GM18507 (cell line): Measurements from ENCODE around the gene EIF4E1B.

Experiments used
- DNase-seq: peaks from one replicate; pipeline ENCODE4 v3.0.0; 2011; ENCODE audit warnings: low read depth; ENCODE audit not compliant: insufficient read length; ENCODE audit errors: extremely low spot score
- FAIRE-seq: peaks from 2 replicates; lab custom pipeline; 2011; peaks lifted over from hg19 to GRCh38; lab: Jason Lieb, UNC

Gene EIF4E1B

DNA sequence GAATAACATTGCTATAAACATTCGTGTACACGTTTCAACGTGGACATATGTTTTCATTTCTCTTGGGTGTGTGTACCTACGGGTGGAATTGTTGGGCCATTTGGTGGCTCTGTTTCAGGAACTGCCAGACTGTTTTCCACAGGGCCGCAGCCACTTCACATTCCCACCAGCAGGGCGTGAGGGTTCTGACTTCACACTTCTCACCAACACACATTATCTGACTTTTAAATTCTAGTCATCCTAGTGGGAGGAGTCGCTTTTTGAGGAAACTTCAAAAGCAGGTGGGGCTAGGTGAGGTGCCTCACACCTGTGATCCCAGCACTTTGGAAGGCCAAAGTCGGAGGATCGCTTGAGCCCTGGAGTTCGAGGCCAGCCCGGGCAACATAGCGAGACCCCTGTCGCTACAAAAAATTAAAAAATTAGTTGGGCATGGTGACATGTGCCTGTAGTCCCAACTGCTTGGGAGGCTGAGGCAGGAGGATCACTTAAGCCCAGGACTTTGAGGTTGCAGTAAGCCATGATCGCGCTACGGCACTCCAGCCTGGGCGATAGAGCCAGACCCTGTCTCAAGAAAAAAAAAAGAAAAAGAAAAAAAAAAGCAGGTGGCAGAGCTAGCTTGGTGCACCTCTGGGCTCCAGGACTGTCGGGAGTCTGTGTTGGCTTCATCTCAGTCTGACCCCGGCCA, 45.3 kb downstream of the EIF4E1B start:
- DNase-seq: no peak
- peak; percentile 54 for FAIRE-seq

DNA sequence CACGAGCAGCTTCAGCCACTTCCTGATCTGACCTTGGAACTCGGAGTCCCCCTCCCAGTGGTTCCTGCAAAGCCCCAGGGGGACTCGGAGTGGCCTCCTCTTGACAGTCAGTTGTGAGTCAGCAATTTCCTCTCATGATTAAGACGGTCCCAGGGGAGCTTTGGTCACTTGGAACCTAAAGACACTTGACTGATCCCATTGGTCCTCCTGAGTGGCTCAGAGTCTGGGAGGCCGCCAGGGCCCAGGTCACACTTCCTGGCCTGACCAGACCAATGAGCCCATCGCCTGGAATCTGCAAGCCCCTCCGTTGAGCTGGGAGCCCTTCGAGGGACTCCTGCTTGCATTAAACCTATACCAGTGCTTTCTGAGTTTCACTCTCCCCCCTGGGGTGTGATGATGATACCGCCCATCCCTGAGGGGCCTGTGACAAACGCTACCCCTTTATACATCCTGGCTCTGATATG, 45.9 kb downstream of the EIF4E1B start:
- FAIRE-seq: peak; percentile 97
- peak; percentile 73 for DNase-seq

DNA sequence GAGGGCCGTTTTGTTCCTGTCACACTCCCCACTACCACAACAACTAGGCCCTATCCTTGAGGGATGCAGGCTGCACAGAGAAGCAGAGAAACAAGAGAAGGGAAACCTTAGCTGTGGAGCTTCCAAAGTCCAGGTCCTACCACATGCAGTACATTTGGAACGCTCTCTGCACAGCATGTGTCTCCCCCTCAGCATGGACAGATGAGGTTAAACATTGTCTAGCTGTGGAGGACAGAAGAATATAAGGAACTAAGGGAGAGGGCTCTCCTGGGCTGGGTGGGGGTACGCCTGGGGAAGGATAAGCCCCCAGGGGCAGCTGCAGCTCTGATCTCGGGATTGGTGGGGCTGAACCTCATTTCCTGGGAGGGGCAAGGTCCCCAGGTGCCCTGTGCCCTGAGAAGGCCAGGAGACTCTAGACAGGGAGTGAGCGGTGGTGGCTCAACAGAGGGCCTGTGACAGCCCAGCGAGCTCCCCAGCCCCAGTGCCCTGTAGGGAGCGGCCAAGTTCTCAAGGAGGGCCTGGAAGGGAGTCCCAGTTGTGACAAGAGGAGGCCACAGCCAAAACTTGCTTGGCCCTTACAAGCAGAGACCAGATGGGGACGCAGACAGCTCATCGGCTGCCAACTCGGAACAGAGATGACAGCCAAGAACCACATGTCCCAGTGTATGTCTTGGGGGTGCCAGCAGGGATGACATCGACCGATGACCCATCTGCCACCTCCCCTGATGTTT, 46.9 kb downstream of the EIF4E1B start:
- FAIRE-seq: no peak
- no peak for DNase-seq

GRCh38 chr5:176678584-176678983, 48.1 kb downstream of the EIF4E1B start:
- FAIRE-seq (no peak), DNase-seq (no peak)

GRCh38 chr5:176679365-176680225, 49.1 kb downstream of the EIF4E1B start:
- FAIRE-seq: no peak
- no peak for DNase-seq

DNA sequence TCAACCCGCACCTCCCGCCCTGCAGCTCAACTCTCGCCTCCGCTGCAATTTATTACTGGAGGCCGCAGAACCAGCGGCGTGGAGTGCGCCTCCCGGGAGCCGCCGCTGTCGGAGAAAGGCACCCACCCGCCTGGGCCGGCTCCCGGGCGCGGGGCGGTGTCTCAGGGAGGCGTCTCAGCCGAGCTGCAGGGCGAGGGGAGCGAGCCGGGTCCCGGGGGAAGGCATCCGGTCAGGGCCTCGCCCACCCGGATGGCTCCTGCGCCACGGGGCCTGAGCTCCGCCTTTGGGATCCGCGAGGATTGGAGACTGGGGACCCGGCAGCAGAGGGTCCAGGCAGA, 49.7 kb downstream of the EIF4E1B start:
- DNase-seq (no peak), FAIRE-seq (no peak)

- FAIRE-seq (no peak), DNase-seq (no peak)
Observed at GRCh38 chr5:176682016-176682531, 51.6 kb downstream of the EIF4E1B start.

DNA sequence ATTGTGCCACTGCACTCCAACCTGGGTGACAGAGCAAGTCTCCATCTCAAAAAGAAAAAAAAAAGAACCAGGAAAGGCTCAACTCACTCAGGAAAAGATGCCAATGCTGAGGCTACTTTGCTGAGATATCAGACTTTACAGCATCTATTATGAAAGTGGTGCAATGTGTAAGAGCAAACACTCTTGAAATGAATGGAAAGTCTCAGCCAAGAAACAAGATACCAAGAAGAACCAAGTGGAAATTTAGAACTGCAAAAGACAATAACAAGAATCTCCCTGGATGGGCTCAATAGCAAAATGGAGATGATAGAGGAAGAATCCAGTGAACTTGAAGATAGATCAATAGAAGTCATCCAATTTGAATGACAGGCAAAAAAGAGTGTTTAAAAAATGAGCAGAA, 54.5 kb downstream of the EIF4E1B start:
- DNase-seq: no peak
- FAIRE-seq: no peak

GRCh38 chr5:176687247-176687646, 56.8 kb downstream of the EIF4E1B start:
- FAIRE-seq: no peak
- DNase-seq: no peak

DNA sequence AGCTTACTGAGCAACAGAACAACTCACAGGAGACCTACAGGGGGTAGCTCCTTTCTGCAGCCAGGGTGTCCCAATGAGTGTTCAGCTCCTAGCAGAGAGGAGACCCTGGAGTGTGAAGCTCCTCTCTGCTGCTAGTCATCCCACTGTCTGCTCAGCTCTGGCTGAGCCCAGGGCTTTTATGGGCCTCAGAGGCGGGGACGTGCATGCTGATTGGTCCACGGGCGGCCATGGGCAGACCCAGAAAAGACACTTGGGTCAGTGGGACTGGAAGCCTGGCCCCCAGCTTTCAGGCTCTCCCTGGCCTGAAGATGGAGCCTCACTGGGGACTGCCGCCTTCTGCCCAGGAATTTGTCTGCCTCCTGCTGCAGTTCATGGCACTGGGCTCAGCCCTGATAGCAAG, 57.4 kb downstream of the EIF4E1B start:
- no peak for FAIRE-seq

DNA sequence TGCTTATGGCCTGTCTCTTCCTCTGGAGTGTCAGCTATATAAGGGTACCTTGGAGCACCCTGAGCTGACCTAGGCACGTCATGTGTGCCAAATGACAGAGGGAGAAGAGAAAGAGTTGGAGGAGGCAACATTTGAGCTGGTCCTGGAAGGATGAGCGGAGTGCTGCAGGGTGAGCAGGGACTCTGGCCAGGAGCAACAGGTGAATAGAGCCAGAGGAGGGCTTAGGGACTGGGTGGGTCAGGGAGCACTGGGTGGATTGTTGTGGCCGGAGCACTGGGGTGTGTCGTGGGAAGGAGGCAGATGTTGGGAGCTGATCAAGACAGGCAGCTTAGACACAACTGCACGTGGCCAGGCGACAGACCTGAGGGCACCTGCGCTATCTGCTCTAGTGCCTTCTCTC, 60.4 kb downstream of the EIF4E1B start:
- DNase-seq (no peak), FAIRE-seq (no peak)

More for the DNA sequence above, 57.4 kb downstream of the EIF4E1B start:
- DNase-seq: no peak

- DNase-seq: no peak
- FAIRE-seq: no peak
Observed at GRCh38 chr5:176691524-176691923, 61.0 kb downstream of the EIF4E1B start.

DNA sequence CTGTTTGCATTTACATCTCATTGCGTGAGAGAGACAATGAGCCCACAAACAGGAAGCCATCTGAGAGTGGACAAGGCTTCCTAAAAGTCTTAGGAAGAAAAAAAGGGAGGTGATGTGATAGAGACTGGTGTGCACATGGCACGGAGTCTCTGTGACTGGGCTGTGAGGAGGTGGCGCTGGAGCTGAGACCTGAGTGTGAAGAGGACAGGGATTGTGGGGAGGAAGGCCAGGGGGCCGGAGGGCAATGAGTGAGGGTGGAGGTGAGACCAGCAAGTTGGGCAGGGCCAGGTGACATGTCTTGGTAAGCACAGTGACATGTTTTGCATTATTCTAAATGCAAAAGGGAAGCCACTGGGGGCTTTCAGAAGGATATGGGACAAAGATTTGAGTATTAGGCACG, 61.9 kb downstream of the EIF4E1B start:
- no peak for FAIRE-seq
- no peak for DNase-seq

DNA sequence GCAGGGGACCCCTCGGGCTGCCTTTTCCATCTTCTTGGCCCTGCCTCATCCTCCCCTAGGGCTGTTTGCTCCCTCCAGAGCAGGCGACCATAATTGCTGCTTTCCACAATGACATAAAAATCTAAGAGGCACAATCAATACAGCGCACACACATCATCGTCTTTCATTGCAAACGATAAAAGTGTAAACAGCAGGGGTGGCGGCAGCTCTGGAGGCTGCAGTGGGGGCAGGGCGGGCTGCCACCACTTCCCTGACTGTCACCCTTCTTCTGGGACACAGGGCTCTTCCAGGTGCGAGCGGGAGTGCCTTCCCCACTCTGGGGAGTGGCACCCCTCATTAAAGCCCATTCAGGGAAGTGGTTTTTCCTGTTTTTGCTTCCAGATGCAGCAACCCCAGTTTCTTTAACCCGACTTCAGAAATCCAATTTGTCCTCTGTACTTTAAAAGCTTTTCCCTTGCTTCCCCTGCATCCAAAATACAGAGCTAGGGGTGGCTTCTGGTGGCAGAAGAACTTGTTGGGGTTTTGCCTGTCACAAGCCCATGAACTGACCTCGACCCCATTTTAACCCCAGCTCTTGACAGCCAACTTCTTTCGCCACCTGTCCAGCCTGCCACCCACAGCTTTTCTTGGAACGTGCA, 62.5 kb downstream of the EIF4E1B start:
- no peak for FAIRE-seq
- no peak for DNase-seq

GRCh38 chr5:176693477-176693851, 63.0 kb downstream of the EIF4E1B start:
- DNase-seq: no peak
- FAIRE-seq: no peak

DNA sequence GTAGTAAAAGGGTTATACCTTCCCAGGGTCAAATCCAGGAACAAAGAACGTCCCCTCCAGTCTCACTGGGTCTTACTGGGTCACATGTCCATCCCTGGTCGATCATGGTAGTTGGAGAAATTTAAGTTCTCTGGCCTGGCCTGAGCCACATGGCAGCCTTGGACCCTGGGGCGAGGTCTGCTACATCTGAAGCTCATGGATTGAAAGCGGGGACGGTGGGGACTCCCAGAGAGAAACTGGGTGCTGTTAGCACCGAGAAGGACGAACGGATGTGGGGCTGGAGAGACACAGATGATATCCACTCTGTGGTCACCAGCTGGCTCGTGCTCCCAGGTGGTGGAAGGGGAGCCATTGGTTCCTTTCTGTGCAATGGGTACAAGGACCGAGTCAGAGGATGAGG, 63.7 kb downstream of the EIF4E1B start:
- DNase-seq (no peak), FAIRE-seq (no peak)

- FAIRE-seq (no peak), DNase-seq (no peak)
Observed at GRCh38 chr5:176694631-176695030, 64.2 kb downstream of the EIF4E1B start.

- DNase-seq (no peak), FAIRE-seq (no peak)
Observed at GRCh38 chr5:176695073-176695472, 64.6 kb downstream of the EIF4E1B start.
